NCI-H345 treated with DMSO at 0.1 percent for 48 hours (cell line): ENCODE measurements around the gene GRIN3B.
"Not testable (repeated sequence)": the region's sequence is repeated elsewhere in the genome, so short reads cannot be mapped to it uniquely, and the experiment has no call there.

Experiments used
- DNase-seq: peaks from one replicate; lab custom pipeline; 2025; ENCODE audit not compliant: unreplicated experiment; lab: John Stamatoyannopoulos, UW

Gene GRIN3B, protein sequence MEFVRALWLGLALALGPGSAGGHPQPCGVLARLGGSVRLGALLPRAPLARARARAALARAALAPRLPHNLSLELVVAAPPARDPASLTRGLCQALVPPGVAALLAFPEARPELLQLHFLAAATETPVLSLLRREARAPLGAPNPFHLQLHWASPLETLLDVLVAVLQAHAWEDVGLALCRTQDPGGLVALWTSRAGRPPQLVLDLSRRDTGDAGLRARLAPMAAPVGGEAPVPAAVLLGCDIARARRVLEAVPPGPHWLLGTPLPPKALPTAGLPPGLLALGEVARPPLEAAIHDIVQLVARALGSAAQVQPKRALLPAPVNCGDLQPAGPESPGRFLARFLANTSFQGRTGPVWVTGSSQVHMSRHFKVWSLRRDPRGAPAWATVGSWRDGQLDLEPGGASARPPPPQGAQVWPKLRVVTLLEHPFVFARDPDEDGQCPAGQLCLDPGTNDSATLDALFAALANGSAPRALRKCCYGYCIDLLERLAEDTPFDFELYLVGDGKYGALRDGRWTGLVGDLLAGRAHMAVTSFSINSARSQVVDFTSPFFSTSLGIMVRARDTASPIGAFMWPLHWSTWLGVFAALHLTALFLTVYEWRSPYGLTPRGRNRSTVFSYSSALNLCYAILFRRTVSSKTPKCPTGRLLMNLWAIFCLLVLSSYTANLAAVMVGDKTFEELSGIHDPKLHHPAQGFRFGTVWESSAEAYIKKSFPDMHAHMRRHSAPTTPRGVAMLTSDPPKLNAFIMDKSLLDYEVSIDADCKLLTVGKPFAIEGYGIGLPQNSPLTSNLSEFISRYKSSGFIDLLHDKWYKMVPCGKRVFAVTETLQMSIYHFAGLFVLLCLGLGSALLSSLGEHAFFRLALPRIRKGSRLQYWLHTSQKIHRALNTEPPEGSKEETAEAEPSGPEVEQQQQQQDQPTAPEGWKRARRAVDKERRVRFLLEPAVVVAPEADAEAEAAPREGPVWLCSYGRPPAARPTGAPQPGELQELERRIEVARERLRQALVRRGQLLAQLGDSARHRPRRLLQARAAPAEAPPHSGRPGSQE

DNA sequence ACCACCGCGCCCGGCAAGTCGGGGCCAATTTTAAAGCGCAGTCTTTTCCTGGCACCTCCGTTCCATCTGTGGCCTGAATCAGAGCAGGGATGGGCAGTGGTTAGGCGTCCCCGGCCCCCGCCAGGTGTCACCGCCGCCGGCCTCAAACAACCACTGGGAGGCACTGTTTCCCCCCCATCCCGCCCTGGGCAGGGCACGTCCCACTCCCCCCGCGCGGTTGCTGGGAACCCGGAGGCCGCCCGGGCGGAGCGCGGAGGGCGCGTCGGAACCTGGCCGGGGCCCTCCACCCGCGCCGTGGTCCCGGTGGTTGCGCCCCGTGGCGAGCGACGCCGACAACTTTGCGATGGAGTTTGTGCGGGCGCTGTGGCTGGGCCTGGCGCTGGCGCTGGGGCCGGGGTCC, at the start of gene GRIN3B:
TSS of gene GRIN3B (plus strand) at position 325 of the 400 bp plus-strand sequence. CDS start at position 344, 19 bp downstream.
- no peak for DNase-seq

- DNase-seq, result no peak
These were observed 48.1 kb upstream of the GRIN3B start for GRCh38 chr19:952049-952679.

DNA sequence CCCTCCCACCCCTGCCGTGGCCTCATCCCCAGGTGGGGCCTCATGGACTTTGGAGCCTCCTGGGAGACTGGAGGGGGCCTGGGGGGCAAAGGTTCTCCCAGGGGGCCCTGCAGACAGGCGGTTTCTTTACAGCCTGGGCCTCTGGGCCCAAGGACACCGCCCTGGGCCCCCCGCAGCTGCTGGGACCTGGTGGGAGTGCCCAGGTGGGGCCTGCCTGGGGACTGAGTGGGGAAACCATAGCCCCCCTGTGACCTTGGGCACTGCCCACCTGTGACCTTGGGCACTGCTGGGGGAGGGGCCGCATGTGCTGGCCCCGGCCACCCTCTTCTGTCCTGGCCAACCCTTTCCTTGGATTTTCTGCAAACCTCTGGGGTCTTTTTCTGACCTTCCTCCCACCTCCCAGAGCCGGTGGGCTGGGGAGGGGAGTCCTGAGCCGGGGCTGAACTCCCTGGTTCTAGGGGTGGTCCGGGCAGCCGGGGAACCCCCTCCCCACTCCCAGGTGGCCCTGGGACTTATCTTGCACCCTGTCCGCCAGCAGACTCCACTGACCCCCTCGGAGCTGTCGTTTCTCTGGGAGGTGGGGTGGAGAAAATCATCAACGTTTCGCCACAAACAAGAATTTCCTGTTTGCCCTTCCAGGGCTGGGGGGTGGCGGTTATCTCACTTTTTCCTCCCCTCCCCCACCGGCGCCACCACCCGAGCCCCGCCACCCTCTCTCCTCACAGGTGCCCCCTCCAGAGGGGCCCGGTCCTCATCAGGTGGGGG, 47.4 kb upstream of the GRIN3B start:
- DNase-seq, result no peak

DNA sequence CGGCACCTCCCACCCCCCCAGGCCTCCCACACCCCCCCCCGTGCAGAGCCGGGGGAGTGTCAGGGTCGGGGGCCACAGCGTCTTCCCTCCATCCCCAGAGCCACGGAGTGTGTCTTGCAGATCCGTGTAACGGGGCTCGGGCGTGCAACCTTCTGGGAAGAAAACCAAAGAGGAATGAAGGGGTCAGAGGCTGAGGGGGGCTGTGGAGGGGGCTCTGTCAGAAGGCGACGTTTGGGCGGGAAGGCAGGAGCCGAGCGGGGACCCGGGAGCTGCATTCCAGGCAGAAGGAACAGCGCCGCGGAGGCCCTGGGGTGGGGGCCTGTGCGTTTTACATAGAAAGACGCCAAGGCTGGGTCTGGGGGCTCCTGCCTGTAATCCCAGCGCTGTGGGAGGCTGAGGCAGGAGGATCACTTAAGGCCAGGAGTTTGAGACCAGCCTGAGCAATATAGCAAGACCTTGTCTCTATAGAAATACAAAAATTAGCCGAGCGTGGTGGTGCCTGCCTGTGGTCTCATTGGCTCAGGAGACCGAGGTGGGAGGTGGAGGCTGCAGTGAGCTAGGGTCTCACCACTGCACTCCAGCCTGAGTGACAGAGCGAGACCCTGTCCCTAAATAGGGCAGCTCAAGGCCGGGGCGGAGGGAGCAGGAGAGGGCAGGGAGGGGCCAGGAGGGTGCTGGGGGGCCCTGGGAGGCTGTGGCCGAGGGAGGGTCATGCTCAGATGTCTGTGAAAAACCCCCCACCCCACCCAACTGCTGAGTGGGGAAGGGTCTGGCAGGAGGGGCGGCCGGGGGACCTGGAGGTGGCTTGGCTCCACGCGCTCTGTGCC, 46.6 kb upstream of the GRIN3B start:
- no peak for DNase-seq

- no peak for DNase-seq
These were observed 45.9 kb upstream of the GRIN3B start for GRCh38 chr19:954272-954671.

- no peak for DNase-seq
These were observed 45.3 kb upstream of the GRIN3B start for GRCh38 chr19:954672-955494.

DNA sequence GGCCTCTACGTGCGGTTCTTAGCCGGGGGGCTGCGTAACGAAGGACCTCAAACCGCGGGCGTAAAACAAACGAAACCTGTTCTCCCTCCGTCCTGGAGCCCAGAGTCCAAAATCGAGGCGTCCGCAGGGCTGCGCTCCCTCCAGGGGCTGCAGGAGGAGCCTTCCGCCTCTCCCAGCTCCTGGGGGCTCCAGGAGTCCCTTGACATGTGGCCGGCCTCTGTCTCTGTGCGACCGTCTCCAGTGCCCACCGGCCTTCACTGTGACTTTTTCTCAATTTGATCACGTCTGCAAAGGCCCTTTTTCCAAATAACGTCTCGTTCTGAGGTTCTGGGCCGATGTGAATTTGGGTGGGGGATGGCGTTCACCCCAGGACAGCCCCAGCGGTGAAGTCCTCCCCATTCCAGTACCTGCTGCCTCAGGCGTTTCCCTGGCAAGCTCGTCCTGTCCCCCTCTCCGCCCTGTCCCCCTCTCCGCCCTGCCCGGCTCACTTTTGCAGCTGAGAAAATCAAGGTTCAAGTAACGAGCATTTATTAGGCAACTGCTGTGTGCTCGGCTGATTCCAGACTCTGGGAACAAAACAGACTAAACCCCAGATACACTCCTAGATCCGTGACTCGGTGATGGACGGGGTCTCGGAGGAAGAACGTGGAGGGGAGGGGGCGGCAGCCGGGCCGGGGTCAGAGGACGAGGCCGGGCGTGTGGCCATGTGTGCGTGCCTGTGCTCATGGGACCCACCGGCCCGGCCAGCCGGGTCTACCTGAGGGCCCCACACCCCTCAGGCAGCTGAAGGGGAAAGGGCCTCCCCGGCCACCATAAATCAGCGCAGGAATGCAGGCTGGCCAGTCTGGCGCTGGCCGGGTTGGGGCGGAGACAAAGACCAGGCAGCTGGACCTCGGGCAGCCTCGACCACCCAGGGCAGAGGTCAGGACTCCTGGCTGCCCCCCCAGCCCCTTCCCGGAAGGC, 44.1 kb upstream of the GRIN3B start:
- no peak for DNase-seq

DNA sequence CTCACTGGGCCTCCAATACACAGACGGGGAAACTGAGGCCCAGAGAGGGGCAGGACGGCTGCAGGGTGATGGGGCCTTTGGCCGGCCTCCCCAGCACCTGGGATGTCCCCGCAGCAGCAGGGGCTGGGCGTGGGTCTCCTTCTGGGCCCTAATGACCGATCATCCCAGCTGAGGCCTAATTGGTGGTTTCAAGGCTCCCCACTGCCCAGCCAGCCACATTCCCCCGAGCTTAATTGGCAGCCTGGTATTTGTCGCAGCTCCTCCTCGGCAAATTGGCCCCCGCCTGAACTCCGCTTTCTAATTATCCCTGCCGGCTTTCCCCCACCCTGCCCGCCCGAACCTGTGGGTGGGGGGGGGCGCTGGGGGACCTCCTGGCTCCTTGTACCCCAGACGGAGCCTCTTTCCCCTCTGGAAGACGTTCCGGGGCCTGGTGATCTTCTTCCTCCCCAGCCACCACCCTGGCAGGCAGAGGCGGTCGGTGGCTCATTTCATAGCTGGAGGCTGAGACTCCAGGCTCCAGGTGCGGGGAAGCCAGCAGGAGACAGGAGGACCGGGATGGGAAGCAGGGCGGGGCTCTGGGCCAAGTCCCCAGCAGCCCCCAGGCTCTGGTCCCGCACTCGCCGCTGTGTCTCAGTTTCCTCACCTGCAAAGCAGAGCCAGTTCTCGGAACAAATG, 43.3 kb upstream of the GRIN3B start:
- no peak for DNase-seq

DNA sequence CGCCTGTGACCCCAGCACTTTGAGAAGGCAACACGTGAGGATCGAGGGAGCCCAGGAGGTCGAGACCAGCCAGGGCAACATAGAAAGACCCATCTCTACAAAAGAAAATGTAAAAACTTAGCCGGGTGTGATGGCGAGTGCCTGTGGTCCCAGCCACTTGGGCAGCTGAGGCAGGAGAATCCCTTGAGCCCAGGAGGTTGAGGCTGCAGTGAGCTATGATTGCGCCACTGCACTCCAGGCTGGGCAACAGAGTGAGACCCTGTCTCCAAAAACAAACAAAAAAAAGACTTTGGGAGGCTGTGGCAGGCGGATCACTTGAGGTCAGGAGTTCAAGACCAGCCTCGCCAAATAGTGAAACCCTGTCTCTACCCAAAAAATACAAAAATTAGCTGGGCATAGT, 42.6 kb upstream of the GRIN3B start:
- DNase-seq, result not testable (repeated sequence)

DNA sequence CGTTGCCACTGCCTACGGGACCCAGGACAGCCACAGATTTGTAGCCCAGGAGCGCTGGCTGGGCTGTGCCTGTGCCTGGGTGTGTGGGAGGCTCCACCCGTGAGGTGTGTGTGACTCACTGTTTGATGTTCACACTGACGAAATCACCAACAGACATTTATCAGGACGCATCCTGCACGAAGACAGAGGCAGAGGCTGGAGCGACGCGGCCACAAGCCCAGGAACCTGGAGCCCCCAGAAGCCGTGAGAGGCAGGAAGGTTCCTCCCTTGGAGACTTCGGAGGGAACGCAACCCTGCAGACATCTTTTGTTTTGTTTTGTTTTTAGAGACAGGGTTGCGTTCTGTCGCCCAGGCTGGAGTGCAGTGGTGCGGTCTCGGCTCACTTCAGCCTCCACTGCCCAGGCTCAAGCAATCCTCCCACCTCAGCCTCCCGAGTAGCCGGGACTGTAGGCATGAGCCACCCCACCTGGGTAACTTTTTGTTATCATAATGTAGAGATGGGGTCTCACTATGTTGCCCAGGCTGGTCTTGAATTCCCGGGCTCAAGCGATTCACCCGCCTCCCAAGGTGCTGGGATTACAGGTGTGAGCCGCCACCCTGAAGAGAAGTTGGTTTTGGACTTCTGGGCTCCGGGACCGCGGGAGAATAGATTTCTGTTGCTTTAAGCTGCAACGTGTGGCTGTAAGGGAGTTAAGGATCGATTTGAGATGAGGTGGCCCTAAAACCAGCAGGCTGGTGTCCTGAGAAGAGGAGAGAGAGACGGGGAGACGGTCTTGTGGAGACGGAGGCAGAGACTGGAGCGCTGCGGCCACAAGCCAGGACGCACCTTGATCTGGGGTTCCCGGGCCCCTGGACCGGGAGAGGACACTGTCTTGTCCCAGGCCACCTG, 41.0 kb upstream of the GRIN3B start:
- no peak for DNase-seq

DNA sequence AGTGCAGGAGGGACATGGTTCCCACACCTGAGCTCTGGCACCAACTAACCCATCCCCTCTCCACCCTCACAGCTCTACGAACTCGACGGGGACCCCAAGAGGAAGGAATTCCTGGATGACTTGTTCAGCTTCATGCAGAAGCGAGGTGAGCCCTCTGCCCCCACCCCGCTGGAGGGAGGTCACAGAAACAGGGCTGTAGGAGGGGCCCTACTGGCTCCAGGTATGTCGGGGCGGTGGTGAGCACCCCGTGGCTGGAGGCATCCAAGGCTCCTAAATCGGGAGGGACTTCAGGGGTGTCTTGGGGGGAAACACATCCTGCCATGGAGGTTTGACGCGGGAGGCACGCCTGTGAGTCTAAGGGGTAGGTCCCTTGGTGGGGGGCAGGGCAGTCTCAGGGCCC, 40.2 kb upstream of the GRIN3B start:
- DNase-seq, result no peak

DNA sequence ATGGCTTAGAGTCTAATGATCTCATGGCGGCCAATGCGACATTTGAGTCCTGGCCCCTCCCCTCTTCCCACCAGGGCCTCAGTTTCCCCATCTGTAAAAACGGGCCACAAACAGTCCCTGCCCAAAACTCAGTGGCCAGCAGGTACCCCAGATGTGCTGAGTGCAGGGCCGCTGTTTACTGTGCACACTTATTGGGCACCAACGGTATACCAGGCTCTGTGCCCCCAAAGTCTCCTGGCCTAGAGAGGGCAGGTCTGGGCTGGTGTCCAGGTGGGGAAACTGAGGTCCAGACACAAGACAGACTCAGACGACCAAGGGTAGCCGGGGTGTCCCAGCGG, 39.6 kb upstream of the GRIN3B start:
- DNase-seq, result no peak

- DNase-seq, result no peak
These were observed 38.2 kb upstream of the GRIN3B start for GRCh38 chr19:961866-962620.

GRCh38 chr19:962683-963400, 37.4 kb upstream of the GRIN3B start:
- no peak for DNase-seq

- no peak for DNase-seq
These were observed 36.7 kb upstream of the GRIN3B start for GRCh38 chr19:963486-963951.
